ENCODE measurements around the gene MEIG1. TPM values are rescaled to one million over a fixed set of nuclear protein-coding genes. Genes with fewer than 3 reads are reported as not detected.
"Not testable (repeated sequence)": the region's sequence is repeated elsewhere in the genome, so short reads cannot be mapped to it uniquely, and the experiment has no call there.

MEIG1 gene, protein sequence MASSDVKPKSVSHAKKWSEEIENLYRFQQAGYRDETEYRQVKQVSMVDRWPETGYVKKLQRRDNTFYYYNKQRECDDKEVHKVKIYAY
- 1 to 10 TPM; 1.1 to 1.4 (median 1.3) TPM for polyA plus RNA-seq (ENCODE audit: insufficient read length in 3 of 3)

GRCh38 chr10:14959221-14960057 lies at the start of gene MEIG1:
TSS of gene MEIG1 (plus strand) at chr10:14959388. CDS start at chr10:14966469, 7,081 bp downstream.
- DNase-seq (ENCODE audit: low read depth in 3 of 3, low spot score in 2 of 3), result peak; percentile 87 to 92 (median 90)

- DNase-seq (ENCODE audit: low read depth in 3 of 3, low spot score in 2 of 3), result no peak
Measured at GRCh38 chr10:14910953-14911352, 48.2 kb upstream of the MEIG1 start.

GRCh38 chr10:14911801-14912200 lies 47.4 kb upstream of the MEIG1 start:
- DNase-seq (ENCODE audit: low read depth in 3 of 3, low spot score in 2 of 3), result no peak

GRCh38 chr10:14916600-14916999 lies 42.6 kb upstream of the MEIG1 start:
- DNase-seq (ENCODE audit: low read depth in 3 of 3, low spot score in 2 of 3), result no peak

- DNase-seq (ENCODE audit: low read depth in 3 of 3, low spot score in 2 of 3), result no peak
Measured at GRCh38 chr10:14917827-14918226, 41.4 kb upstream of the MEIG1 start.

GRCh38 chr10:14918964-14919363 lies 40.2 kb upstream of the MEIG1 start:
- DNase-seq (ENCODE audit: low read depth in 3 of 3, low spot score in 2 of 3), result no peak

- DNase-seq (ENCODE audit: low read depth in 3 of 3, low spot score in 2 of 3), result no peak
Measured at GRCh38 chr10:14924013-14924412, 35.2 kb upstream of the MEIG1 start.

DNA sequence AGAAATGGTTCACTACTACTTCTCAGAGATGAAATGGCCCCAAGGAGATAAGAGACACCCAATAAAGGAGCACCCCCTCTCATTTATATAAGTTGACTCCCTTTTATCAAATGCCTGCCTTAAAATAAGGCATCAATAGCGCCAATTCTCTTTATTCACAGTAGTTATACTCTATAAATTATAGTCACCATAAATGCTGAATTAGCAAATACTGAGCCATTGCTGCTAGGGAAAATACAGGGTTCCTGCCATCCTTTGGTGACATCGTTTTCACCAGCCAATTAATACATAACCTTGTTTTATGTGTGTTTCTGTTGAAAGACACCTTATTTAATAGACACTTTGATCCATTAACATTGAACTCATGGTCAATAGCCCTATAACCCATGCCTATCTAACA lies 33.9 kb upstream of the MEIG1 start:
- DNase-seq (ENCODE audit: low read depth in 3 of 3, low spot score in 2 of 3), result no peak

GRCh38 chr10:14926061-14926470 lies 33.1 kb upstream of the MEIG1 start:
- DNase-seq (ENCODE audit: low read depth in 3 of 3, low spot score in 2 of 3), result no peak

DNA sequence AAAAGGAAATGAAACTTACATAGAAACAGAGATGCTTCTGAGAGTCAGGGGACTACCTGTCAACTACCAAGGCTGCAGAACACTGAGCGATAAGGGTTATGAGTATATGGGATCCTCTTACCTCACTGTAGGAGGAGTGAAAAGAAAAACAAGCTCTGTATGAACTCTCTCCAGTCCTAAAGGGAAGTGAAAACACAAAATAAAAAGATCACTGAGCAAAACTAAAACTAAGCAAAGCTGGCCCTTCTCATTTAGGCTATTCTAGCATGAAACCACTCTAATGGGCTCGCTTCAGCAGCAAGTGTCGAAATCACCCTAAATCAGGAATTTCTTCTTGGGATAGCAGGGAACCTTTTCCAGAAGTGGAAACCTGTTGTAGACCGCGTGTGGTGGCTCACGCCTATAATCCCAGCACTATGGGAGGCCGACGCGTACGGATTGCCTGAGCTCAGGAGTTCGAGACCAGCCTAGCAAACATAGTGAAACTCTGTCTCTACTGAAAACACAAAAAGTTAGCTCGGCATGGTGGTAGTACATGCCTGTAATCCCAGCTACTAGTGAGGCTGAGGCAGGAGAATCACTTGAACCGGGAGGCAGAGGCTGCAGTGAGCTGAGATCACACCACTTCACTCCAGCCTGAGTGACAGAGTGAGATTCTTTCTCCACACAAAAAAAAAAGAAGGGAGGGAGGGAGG lies 32.3 kb upstream of the MEIG1 start:
- DNase-seq (ENCODE audit: low read depth in 3 of 3, low spot score in 2 of 3), result no peak

GRCh38 chr10:14930610-14931009 lies 28.6 kb upstream of the MEIG1 start:
- no peak for DNase-seq (ENCODE audit: low read depth in 3 of 3, low spot score in 2 of 3)

DNA sequence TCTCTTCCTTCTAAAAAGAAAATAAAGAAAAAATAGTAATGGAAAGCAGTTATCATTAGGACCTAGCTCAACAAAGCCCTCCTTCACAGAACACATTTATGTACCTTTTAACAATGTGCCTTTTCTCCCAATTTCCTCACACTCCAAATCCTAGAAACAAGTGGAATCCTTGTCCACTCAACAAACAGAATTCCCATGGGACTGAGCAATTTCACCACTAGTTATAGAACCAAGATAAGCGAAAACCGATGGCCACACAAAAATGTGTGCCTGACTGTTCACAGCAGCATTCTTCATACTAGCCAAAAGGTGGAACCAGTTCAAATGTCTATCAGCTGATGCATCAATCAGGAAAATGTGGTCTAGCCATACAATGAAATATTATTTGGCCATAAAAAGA lies 22.6 kb upstream of the MEIG1 start:
- no peak for DNase-seq (ENCODE audit: low read depth in 3 of 3, low spot score in 2 of 3)

- not testable (repeated sequence) for DNase-seq (ENCODE audit: low read depth in 3 of 3, low spot score in 2 of 3)
Measured at GRCh38 chr10:14938971-14939370, 20.2 kb upstream of the MEIG1 start.

- not testable (repeated sequence) for DNase-seq (ENCODE audit: low read depth in 3 of 3, low spot score in 2 of 3)
Measured at GRCh38 chr10:14942147-14942949, 16.8 kb upstream of the MEIG1 start.

- not testable (repeated sequence) for DNase-seq (ENCODE audit: low read depth in 3 of 3, low spot score in 2 of 3)
Measured at GRCh38 chr10:14942950-14943338, 16.2 kb upstream of the MEIG1 start.

DNA sequence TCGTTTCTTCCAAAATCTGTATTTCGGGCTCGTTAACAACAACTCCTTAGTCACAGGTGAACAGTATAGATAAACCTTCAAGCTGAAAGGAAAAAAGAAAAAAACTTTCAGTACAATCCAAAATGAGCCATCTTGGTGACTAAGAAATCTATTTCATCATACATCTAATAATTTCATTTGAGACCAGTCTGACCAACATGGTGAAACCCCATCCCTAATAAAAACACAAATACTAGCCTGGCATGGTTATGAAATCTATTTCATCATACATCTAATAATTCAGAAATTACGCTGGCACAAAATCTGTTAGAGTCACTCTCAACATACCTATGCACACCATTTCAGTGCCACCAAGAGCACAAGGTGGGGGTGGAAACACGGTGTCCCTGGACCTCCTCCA lies 14.1 kb upstream of the MEIG1 start:
- DNase-seq (ENCODE audit: low read depth in 3 of 3, low spot score in 2 of 3), result no peak

DNA sequence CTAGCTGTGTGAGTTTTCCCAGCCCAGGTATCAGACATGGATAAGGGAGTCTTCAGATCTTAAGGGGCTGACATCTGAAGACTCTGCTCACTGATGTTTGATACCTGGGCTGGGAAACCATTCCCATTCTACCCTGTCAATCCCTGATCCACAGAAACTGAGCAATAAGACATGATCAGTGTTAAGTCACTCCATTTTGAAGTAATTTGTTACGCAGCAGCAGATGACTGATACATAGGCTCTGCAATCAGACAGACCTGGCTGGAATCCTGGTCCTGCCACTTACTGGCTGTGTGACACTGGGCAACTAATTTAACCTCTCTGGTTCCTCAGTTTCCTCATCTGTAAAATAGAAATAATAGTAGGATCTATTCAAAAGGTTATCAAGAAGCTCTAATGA lies 11.9 kb upstream of the MEIG1 start:
- no peak for DNase-seq (ENCODE audit: low read depth in 3 of 3, low spot score in 2 of 3)

DNA sequence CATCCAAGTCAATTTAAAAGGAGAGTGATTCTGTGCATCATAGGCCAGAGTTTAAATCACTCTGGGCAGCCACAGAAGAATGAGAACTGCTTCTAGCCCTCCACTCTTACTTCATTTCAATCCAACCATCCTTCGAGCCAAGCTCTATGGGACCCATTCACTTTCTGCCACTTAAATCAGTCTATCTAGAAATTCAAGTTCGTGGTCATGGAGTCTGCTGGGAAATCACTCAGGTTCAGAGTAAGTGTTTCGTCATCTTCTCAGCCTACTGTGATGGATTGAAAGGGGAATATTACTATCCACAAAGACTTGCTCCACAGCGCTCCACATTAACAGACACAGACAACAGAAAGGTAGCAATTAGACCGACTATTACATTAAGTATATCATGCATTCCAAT lies 9.9 kb upstream of the MEIG1 start:
- DNase-seq (ENCODE audit: low read depth in 3 of 3, low spot score in 2 of 3), result no peak

DNA sequence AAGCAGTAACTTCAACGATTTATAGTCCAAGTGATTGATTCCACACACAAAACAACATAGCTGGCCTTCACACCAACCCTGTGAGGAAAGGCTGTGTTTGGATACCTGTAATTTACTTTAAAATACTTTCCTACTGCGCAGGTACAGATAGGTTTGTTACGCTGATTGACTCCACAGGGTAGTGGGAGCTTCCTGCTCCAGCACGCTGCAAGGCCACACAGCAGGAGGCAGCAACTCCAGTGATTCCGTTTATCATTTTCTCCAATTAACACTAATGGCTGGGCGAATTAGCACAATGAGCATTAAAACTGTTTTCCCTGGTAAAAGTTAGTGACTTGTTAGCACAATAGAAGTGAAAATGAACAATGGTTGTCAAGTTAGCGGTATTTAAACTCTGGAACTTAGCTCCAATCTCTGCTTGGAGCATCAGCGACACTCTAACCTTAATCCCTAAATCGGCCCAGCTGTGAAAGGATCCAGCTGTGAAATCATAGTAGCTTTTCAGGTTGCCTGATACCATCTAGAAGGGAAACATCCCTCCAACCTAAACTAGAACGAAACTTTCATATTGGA lies 6.3 kb upstream of the MEIG1 start:
- peak in 2 of 3 donors; percentile 0 to 8 for DNase-seq (ENCODE audit: low read depth in 3 of 3, low spot score in 2 of 3)

- DNase-seq (ENCODE audit: low read depth in 3 of 3, low spot score in 2 of 3), result peak; percentile 7 to 33 (median 19)
Measured at GRCh38 chr10:14953424-14954000, 5.7 kb upstream of the MEIG1 start.

Measured in right renal cortex interstitium (tissue), 3 donors.